GM19463 (cell line): ENCODE results near the gene ADRA1B.
A peak's percentile ranks its signal among the peaks of the same experiment; 100 is the strongest.
"Not testable (repeated sequence)": the region's sequence is repeated elsewhere in the genome, so short reads cannot be mapped to it uniquely, and the experiment has no call there.

Source experiments
- ATAC-seq: cut with Tn5 transposase; IDR thresholded peaks from one replicate; pipeline ENCODE4 v1.9.1; 2021; ENCODE audit warnings: mild to moderate bottlenecking, moderate library complexity; ENCODE audit not compliant: unreplicated experiment

Gene ADRA1B

DNA sequence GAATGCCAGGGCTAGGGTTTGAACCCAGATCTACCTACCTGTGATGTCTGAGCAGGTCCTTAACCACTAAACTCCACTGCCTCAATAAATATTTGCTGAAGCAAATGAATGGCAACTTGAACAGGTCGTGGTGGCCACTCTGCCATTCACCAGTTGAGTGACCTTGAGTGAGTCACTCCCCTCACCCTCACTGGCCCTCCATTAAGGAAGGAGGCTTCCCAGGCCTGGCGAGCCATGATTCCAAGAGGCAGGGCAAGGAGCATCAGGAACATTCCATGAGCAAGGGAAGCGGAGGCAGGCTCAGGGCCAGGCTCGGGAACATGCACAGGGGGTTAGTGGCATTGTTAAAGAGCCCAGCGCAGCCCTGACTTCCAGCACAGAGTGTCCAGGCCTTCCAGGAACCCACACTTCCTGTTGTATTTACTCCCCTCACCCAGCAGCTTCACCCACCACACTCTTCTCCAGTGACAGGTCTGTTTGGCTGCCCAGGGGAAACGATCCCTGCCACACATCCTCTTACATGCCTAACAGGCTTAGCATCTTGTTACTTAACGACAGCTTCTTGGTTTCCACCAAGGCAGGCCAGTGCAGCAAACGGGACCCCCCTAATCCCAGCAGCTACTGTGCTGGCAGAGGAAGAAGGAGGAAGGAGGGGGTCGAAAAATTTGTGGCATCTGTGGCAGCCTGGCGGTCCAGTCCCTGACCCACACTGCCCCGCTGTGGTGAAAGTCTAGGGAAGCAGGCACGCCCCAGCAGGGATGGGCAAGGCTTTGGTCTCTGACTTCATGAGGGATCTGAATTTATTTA, 49.0 kb downstream of the ADRA1B start:
- no peak for ATAC-seq

DNA sequence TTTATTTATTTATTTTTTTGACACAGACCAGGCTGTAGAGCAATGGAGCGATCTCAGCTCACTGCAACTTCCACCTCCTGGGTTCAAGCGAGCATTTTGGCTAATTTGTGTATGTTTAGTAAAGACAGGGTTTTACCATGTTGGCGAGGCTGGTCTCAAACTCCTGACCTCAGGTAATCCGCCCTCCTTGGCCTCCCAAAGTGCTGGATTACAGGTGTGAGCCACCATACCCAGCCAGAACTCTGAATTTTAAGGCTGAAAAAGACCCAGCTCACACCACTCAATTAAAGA, 49.5 kb downstream of the ADRA1B start:
- ATAC-seq = not testable (repeated sequence)

DNA sequence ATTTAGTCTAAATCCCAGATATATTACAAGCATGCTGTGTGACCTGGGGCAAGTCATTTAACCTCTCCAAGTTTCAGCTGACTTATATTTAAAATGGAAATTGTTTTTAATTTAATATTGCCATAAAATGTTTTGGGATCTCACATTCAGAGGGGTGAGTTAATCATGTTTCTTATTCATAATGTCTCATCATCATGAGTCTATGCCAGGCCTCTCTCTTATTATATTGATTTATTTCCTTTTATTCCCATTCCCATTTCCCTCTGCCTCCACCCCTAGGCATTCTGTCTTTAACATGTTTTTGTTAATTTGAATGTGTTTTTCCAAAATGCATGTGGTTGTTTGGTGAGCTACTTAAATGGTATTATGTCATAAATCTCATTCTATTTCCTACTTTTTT, 53.7 kb downstream of the ADRA1B start:
- ATAC-seq = no peak

DNA sequence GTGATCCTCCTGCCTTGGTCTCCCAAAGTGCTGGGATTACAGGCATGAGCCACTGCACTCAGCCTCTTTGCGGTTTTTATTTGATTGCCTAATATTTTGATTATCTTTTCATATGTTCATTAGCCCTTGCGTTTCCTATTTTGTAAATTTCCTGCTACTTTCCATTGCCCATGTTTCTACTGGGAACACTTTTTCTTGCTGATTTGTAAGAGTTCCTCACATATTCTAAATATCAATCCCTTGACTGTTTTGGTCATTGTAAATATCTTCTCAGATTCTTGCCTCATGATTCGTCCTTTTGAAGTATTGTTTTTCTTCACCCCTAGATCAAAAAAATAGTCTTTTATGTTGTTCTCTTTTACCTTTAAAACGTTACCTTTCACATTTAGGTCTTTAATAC, 54.8 kb downstream of the ADRA1B start:
- no peak for ATAC-seq

DNA sequence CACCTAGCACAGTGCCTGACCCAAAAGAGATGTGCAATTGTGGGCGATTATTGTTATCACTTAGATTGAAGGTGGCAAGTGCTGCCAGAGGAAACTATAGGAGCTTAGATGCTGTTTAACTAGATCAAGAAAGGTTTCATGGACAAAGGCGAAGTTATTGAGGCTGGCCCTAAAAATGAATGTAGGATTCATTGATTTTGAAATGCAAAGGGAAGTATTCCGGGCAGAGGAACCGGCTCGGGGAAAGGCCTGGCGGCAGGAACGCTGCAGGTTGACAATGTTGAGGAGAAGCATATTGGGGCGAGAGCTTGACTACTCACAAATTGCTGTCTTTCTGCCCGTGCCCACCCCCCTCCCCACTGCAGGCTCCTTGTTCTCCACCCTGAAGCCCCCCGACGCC, 55.2 kb downstream of the ADRA1B start:
- ATAC-seq = no peak

DNA sequence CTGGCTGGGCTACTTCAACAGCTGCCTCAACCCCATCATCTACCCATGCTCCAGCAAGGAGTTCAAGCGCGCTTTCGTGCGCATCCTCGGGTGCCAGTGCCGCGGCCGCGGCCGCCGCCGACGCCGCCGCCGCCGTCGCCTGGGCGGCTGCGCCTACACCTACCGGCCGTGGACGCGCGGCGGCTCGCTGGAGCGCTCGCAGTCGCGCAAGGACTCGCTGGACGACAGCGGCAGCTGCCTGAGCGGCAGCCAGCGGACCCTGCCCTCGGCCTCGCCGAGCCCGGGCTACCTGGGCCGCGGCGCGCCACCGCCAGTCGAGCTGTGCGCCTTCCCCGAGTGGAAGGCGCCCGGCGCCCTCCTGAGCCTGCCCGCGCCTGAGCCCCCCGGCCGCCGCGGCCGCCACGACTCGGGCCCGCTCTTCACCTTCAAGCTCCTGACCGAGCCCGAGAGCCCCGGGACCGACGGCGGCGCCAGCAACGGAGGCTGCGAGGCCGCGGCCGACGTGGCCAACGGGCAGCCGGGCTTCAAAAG, 55.7 kb downstream of the ADRA1B start:
- ATAC-seq = no peak

DNA sequence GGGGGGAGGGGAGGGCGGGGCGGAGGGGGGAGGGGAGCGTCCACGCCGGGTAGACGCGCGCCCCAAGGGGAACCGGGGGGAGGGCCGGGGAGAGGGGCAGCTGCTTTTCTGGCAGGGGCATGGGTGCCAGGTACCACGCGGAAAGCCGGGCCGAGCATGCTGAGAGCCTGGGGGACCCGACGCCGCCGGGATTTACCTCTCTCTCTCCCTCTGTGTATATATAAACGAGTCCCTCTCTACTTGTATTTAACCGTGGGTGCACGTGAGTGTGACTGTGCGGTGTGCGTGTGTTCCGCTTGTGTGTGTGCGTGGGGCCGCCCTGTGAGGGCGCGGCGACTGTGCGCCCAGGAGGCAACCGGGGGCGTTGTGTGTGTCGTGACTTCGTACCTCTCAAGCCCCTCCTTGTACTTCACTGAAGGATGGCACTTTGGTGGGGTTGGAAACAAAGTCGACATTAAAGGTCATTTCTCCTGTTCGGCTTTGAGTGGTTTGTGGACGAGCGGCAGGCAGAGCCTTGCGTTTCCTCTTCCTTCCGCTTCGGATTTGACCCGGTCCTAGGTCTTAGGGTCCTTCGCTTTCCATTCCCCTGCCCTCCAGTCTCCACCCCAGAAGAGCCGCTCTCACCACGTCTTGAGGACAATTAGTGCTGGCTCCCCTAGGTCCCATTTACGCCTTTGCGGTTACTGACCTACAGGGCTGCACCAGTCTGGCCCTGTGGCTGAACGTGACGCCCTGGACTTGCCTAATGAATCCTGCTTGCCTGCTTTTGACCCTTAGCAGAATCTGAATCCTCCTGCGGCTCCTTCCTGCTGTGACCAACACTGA, 56.5 kb downstream of the ADRA1B start:
- ATAC-seq = no peak

DNA sequence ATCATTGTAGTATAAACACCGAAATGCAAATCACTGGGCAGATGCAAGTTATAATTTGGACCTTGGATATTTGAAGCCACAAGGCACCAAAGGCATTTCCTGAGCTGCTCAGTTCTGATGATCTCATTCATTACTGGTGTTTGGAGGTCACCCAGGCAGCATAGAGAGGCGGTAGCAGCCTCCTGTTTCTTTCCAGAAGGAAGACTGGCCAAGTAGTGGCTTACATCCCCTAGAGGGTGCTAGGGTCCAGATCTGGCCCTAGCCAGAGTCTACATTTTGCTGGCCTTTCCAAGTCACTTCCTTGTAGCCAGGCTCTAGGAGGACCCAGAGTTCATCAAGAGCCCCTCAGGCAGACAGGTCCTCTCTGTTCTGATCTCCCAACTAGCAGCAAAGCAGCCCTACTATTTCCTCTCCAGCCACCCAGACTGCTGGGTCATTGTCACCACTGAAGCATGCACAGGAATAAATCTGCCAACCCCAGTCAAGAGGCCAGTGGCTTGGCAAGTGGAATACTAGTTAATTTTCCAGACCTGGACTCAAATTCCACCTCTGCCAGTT, 59.3 kb downstream of the ADRA1B start:
- no peak for ATAC-seq

DNA sequence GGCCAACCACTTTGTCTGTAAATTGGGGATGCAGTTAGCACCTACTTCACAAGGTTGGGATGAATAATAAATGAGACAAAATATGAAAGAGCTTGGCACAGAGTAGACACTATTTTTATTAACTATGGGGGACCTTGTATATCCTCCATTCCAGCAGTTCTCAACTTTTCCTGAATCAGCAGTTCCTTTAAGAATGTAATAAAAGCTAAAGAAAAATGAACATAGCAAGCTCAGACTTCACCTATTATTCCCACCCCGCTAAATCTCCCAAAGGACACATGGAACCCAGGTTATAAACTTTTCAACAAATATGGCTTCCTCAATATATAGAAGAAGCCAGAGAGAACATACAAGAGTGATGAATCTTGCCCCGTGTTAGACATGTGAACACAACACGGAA, 60.6 kb downstream of the ADRA1B start:
- no peak for ATAC-seq

DNA sequence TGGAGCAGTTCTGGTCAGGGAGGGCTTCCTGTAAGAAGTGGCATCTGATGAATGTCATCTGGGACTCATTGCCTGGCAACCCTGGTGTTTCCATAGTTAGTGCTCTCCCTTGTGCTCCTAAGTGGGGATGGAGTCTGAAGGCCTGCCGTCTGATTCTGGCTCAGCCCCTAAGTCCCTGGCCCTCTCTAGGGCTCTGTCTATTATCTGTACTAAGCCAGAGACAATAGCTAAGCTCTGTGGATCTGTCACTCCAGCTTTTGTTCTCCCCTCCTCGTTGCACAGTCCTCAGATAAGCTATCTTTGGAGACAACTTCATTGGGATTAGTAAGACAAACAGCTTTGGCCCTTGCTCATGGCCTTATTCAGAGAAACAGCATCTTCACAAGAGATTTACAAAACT, 62.1 kb downstream of the ADRA1B start:
- no peak for ATAC-seq

DNA sequence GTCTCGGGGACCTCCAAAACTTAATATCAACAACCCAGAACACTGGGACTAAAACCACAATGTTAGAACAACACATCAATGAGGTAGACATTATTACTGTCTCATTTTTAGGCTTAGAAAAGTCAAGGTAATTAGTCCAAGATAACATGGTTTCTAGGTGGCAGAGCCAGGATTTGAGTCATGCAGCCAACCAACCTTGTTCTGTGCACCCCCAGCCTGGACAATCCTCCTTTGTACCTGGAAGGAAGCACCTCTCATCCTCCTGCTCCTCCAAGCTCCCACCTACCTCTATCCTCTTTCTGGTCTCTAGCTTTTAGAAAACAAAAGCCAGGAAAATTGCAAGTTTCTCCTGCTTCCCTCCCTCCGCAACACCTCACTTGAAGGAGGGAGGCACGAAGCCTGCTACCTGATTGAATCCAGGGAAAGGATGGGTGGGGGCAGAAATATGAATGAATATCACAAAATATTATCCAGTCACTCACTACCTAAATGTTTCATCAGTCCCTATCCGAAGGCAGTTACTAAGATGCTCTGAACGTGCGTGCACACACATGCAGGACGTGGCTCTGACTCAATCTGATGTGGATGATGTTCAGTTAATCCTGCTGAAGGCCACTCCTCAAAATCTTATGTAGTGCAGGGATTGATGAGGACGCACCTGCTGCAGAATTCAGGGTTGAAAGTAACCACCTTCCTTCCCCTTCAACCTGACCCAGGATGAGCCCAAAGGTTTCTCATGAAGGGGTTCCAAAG, 66.3 kb downstream of the ADRA1B start:
- no peak for ATAC-seq

DNA sequence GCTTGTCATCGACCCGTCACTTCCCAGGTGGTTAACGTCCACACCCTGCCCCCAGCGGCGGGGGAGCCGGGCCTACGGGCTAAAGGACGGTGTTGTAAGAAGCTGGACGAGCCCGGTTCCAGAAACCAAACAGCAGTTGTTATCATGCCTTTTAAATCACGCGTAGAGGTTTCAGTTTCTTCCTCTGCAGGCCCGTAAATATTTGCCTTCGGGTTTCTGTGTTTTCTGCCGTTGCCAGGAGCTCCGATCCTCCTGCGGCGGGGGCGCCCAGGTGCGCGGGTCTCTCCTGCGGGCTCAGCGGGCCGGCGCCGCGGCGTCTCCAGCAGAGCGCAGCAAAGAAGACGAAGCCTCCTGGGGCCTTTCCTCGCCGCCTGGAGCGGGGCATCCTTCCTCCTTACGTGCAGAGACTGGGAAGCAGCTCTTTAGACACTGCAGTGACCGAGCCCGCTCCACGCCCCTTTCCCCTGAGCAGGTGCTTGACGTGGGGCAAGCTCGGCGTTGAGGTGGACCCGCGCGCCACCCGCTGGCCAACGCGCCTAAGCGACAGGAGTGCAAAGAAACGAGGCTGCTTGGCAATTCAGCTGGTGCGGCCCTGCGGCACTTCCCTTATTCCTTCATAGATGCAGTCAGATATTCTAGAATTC, 70.9 kb downstream of the ADRA1B start:
- ATAC-seq = peak; percentile 99

DNA sequence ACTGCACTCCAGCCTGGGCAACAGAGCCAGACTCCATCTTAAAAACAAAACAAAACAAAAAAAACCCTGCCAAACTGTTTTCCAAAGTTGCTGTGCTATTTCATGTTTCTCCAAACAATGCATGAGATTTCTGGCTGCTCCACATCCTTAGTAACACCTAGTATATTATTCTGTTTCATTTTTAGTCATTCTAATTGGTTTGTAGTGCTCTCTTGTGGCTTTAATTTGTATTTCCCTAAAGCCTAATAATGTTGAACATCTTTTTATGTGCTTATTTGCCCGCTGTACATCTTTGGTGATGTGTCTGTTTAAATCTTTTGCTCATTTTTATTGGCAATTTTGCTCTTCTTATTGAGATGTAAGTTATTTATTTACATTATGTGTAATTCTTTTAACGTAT, 74.2 kb downstream of the ADRA1B start:
- ATAC-seq = no peak

DNA sequence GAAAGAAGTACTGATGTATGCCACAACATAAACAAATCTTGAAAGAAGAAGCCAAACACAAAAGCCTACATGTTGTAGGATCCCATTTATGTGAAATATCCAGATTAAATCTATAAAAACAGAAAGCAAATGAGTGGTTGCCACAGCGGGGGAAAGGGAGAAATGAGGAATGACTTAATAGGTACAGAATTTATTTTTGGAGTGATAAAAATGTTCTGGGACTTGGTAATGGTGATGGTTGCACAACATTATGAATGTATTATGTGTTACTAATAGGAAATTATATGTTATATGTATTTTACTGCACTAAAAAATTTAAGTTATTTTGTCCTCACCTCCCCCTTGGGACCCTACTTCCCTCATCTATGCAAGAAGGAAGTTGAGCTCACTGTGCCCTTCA, 76.3 kb downstream of the ADRA1B start:
- no peak for ATAC-seq

DNA sequence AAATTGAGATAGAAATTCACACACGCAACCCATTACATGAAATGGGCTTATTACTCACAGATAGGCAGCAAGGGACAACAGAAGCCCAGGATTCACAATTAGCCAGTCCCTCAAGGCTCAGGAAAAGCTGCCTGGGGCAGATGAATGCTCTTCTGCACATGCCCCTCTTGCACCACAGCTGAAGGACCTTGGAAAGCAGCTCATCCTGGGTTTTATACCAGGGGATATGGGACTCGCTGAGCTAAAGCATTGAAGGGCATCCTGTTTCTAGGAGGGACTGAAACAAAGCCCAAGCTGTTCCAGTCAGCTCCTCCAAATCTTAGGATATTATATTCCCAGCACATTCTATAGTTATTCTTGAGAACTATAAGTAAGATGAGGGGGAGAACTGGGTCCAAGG, 76.9 kb downstream of the ADRA1B start:
- no peak for ATAC-seq

DNA sequence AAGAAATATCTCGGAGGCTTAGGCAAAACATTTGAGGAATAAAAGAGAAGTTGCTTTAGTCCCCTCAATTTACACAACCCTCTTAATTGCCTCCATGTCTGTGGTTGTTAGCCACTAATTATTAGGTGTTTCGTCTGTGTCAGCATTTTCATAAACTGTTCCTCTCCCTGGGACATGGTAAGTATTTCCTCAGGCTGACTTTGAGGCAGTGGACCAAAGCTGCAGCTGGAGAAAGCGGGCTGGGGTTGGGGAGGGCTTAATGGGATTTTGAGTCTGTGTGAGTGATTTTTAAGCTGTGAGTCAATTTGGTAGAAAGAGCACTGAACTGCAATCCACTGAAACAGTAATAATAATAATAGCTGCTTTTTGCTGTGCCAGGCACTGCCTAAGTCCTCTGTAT, 79.6 kb downstream of the ADRA1B start:
- no peak for ATAC-seq

DNA sequence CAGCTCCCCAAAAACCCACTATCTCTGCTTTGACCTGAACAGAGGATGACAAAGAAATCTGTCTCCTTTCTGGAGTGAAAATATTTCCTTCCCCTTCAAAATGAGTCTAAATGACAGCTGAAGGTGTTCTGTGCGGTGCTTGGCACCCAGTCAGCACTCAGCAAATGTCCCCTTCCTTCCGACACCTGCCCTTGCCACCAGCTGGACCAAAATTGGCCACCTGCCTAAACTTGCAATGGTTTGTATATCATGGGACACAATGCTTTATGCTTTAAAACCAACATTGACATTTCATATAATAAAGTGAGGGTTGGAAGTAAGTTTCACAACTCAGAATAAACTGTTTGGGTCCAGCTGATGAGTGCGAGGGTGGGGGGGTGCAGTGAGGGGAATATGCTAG, 85.2 kb downstream of the ADRA1B start:
- no peak for ATAC-seq

DNA sequence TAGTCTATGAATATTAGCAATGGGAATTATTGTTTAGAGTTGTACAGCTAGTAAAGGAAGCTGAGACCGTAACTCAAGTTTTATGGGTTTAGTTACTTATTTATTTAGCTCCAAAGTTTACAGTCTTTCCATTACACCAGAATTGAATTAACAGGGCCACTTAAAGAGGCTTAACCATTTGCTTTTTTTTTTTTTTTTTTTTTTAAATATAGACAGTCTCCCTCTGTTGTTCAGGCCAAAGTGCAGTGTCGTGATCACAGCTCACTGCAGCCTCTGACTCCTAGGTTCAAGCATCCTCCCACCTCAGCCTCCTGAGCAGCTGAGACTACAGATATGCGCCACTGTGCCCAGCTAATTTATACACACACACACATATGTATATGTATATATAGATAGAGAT, 91.2 kb downstream of the ADRA1B start:
- ATAC-seq = no peak

DNA sequence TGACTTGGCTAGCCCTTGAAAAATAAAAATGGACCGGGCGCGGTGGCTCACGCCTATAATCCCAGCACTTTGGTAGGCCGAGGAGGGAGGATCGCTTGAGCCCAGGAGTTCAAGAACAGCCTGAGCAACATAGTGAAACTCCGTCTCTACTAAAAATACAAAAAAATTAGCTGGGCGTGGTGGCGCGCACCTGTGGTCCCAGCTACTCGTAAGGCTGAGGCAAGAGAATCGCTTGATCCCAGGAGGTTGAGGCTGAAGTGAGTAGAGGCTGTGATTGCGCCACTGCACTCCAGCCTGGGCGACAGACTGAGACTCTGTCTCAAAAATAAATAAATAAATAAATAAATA, 92.2 kb downstream of the ADRA1B start:
- ATAC-seq = not testable (repeated sequence)

DNA sequence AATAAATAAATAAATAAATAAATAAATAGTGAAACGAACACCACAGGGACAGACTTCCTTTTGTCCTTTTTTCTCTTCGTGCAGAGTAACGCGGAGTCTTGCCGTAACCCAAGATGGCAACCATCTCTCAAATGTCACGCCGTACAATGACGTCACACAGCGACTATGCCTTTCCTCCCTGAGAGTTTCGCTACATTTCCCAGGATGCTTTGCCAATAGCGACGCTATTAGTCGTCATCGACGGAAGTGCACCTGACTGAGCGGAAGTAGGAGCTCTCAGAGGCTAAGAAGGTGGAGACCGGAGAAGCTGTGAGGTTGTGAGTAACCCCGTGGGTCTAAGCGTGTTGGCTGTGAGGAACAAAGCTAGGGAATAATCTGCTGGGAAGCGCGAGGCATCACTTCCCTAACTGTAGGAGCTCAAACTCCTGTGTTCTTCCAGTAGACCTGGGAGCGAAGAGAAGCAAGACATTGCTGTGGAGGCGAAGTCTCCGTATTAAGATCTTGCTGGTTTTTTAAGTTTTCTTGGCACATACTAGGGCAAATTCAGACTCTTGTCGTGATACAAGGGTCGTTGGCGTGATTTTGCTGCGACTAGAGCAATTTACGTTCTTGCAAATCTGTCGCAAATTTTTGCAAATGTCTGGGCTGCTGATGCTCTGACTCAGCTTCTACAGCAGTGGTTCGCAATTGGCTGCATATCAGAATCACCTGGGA, 92.8 kb downstream of the ADRA1B start, which contains the start of gene TTC1:
Gene TTC1 (plus strand): TSS at position 263 of the 714 bp plus-strand sequence. CDS start 1,390 bp downstream, outside the sequence.
- ATAC-seq = peak; percentile 100
